Lower lobe of right lung (tissue), 2 donors: ENCODE measurements around the gene TNK1. TPM values are rescaled to one million over a fixed set of nuclear protein-coding genes. Genes with fewer than 3 reads are reported as not detected.

Experiments used
- ATAC-seq, 2 donors: fragments of 200-7000 bp; cut with Tn5 transposase; one replicate each; pipeline ENCODE4 v1.9.1; 2020 to 2022; ENCODE audit warnings: mild to moderate bottlenecking in 2 of 2, moderate library complexity in 2 of 2
- DNase-seq: peaks from one replicate; pipeline ENCODE4 v3.0.0-alpha.2; 2020
- H3K27ac ChIP-seq: fragments of 200-600 bp; one replicate; pipeline ENCODE4 v1.8.0; 2022
- H3K27me3 ChIP-seq: fragments of 200-600 bp; one replicate; pipeline ENCODE4 v1.8.0; 2022; ENCODE audit warnings: low read depth
- H3K36me3 ChIP-seq: fragments of 200-600 bp; one replicate; pipeline ENCODE4 v1.8.0; 2022; ENCODE audit warnings: mild to moderate bottlenecking
- H3K4me1 ChIP-seq: fragments of 200-600 bp; one replicate; pipeline ENCODE4 v1.8.0; 2022
- H3K4me3 ChIP-seq: fragments of 200-600 bp; one replicate; pipeline ENCODE4 v1.8.0; 2022; ENCODE audit warnings: mild to moderate bottlenecking
- H3K9me3 ChIP-seq: fragments of 200-600 bp; one replicate; pipeline ENCODE4 v1.8.0; 2022
- intact Hi-C: fragments of 100-400 bp; cut with DNase I; formaldehyde crosslinking; loops from one replicate; pipeline ENCODE4 v1.11.0; 2022
- total RNA-seq: library from RNA; stranded (reverse); fragmentation: NEBNext Ultra II Directional; extraction: Animal tissue kit (Norgen Biotek cat#: 25700); gene quantifications from one replicate; pipeline ENCODE4 v1.2.1, GENCODE V29; 2021
- TF ChIP-seq, protein P1 (sequence below): fragments of 200-600 bp; IDR thresholded peaks from one replicate; pipeline ENCODE4 v1.8.0; 2022; ENCODE audit warnings: antibody characterized with exemption, mild to moderate bottlenecking
- donor health status: DM: no; HTN: yes; CAD: no; lungs with severe emphysema.

Gene TNK1
- total RNA-seq, 1 donor from 2014 or later: 4.1 TPM

DNA sequence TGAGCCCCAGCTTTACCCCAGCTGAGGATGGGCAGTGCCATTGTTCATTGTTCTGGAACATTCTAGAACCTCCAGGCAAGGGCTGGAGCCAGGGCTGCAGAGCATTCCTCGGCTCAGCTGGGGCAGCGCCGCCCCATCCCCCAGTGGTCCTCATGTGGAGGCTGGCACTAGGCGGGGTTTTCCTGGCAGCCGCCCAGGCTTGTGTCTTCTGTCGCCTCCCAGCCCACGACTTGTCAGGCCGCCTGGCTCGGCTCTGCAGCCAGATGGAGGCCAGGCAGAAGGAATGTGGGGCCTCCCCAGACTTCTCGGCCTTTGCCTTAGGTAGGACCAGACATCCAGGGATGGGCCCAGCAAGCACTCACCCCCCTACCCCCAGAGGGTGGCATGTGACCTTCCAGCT, 25.8 kb upstream of the TNK1 start, which contains the start of gene TMEM95:
Gene TMEM95, plus strand, starts transcription at position 104 of the 400 bp plus-strand sequence. Its CDS starts 49 bp downstream, at position 153.
- H3K36me3 ChIP-seq: no peaks in the 10 kb centered on the region
- peaks cover 43% of the 10 kb centered on the region for H3K4me1 ChIP-seq
- no peak for DNase-seq

DNA sequence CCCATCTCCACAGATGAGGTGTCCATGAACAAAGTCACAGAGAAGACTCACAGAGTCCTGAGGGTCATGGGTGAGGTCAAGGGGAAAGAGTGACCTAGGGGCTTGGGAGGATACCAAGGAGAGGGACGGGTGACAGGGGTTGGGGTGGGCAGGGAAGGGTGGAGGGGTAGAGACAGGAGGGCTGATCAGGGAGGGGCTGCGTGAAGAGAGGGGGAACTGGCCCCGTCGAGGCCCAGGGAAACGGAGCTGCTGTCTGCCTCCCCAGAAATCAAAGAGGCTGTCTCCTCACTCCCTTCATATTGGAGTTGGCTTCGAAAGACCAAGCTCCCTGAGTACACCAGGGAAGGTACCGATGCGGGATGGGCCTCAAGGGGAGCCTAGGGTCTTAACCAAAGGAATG, 25.3 kb upstream of the TNK1 start:
- no peak overlapping the region for H3K27ac ChIP-seq
- no peaks in the 10 kb centered on the region for H3K36me3 ChIP-seq
- H3K4me1 ChIP-seq: peaks cover 38% of the 10 kb centered on the region
- H3K4me3 ChIP-seq: no peak overlapping the region
- H3K9me3 ChIP-seq: no peaks in the 10 kb centered on the region
- H3K27me3 ChIP-seq: no peaks in the 10 kb centered on the region
- intact Hi-C loops: no loop called here
- ATAC-seq (no peak), DNase-seq (no peak)
- TF ChIP-seq, protein P1, sequence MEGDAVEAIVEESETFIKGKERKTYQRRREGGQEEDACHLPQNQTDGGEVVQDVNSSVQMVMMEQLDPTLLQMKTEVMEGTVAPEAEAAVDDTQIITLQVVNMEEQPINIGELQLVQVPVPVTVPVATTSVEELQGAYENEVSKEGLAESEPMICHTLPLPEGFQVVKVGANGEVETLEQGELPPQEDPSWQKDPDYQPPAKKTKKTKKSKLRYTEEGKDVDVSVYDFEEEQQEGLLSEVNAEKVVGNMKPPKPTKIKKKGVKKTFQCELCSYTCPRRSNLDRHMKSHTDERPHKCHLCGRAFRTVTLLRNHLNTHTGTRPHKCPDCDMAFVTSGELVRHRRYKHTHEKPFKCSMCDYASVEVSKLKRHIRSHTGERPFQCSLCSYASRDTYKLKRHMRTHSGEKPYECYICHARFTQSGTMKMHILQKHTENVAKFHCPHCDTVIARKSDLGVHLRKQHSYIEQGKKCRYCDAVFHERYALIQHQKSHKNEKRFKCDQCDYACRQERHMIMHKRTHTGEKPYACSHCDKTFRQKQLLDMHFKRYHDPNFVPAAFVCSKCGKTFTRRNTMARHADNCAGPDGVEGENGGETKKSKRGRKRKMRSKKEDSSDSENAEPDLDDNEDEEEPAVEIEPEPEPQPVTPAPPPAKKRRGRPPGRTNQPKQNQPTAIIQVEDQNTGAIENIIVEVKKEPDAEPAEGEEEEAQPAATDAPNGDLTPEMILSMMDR: no peak

More for the DNA sequence above, 25.8 kb upstream of the TNK1 start, which contains the start of gene TMEM95:
- no peaks in the 10 kb centered on the region for H3K9me3 ChIP-seq
- intact Hi-C loops: no loop called here
- TF ChIP-seq, protein P1: no peak
- ATAC-seq: no peak
- H3K27ac ChIP-seq: no peak within 1 kb of the TSS
- peak within 1 kb of the TSS; percentile 19 for H3K4me3 ChIP-seq
- no peaks in the 10 kb centered on the region for H3K27me3 ChIP-seq

DNA sequence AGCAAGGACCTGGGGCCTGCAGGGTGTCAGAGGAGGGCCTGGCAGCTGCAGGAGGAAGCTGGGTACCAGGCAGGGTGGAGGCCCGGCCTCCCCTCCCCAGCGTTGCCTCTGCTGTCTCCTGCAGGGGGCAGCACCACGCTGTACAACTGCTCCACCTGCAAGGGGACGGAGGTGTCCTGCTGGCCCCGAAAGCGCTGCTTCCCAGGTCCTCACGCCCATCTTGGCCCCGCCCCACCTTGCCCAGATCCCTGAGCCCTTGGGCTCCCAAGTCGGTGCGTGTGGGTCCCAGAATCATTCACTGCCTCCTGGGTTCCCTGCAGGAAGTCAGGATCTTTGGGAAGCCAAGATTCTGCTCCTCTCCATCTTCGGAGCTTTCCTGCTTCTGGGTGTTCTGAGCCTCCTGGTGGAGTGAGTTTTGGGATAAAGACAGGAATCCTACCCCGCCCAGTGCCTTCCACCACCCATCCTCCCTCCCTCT, 24.8 kb upstream of the TNK1 start:
- ATAC-seq (peak; percentile 47 to 70), DNase-seq (peak; percentile 90)
- intact Hi-C loops: no loop called here
- Histone ChIP-seq H3K27ac (no peak overlapping the region), H3K4me3 (peak overlapping the region; percentile 19), H3K36me3 (no peaks in the 10 kb centered on the region), H3K9me3 (no peaks in the 10 kb centered on the region), H3K4me1 (peaks cover 37% of the 10 kb centered on the region), H3K27me3 (no peaks in the 10 kb centered on the region)
- TF ChIP-seq, protein P1: peak; percentile 92

DNA sequence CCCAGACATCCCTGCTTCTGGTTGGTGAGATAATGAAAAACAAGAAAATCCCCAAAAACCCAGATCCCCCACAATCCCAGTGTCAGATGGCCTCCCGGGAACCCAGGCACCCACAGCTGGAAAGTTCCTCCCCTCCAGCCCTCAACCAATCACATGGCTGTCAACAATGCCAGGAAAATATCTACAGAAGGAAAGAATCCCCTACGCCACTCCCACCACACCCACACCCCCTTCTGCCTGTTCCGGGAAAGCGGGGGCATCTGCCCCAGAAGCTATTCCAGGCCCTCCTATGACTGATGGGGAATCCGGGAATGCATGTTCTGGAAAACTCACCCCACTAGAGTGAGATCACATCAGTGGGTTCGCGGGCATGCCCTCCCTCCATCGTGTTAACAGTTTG, 24.1 kb upstream of the TNK1 start:
- H3K27ac ChIP-seq: no peak overlapping the region

DNA sequence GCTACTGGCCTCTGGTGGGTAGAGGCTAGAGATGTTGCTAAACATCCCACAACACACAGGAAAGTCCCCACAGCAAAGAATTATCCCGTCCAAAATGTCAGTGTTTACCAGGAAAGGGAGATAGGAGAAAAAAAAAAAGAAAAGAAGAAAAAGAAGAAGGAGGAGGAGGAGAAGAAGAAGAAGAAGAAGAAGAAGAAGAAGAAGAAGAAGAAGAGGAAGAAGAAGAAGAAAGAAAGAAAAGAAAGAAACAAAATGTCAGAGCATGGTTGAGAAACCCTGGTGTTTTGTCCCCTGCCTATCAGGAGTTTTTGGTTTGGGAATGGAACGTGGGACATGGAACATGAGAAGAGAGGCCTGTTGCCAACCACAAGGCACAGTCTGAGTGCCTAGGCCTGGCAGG, 23.5 kb upstream of the TNK1 start:
- intact Hi-C loops: no loop called here
- TF ChIP-seq, protein P1: no peak
- H3K27ac ChIP-seq: no peak overlapping the region

More for the DNA sequence above, 24.1 kb upstream of the TNK1 start:
- H3K9me3 ChIP-seq: no peaks in the 10 kb centered on the region
- ATAC-seq (no peak), DNase-seq (no peak)
- no peaks in the 10 kb centered on the region for H3K36me3 ChIP-seq
- peak overlapping the region; percentile 19 for H3K4me3 ChIP-seq
- intact Hi-C loops: no loop called here
- TF ChIP-seq, protein P1: no peak
- no peaks in the 10 kb centered on the region for H3K27me3 ChIP-seq
- peaks cover 37% of the 10 kb centered on the region for H3K4me1 ChIP-seq

More for the DNA sequence above, 23.5 kb upstream of the TNK1 start:
- Histone ChIP-seq H3K4me3 (no peak overlapping the region), H3K27me3 (no peaks in the 10 kb centered on the region), H3K9me3 (no peaks in the 10 kb centered on the region), H3K36me3 (no peaks in the 10 kb centered on the region), H3K4me1 (peaks cover 35% of the 10 kb centered on the region)
- DNase-seq: no peak
- no peak for ATAC-seq
